B cell (primary cell): Measurements from ENCODE around the gene FBXO34.

Source experiments
- EZH2 ChIP-seq: IDR thresholded peaks from 2 replicates; pipeline ENCODE4 v1.6.1; 2012; ENCODE audit warnings: borderline replicate concordance, low read depth, mild to moderate bottlenecking, moderate library complexity, low read length; ENCODE audit not compliant: insufficient read depth, poor library complexity, severe bottlenecking
- TF ChIP-seq, protein P1 (sequence below): fragments of 200-600 bp; IDR thresholded peaks from one replicate; pipeline ENCODE4 v1.8.0; 2022; ENCODE audit warnings: antibody characterized with exemption, mild to moderate bottlenecking

DNA sequence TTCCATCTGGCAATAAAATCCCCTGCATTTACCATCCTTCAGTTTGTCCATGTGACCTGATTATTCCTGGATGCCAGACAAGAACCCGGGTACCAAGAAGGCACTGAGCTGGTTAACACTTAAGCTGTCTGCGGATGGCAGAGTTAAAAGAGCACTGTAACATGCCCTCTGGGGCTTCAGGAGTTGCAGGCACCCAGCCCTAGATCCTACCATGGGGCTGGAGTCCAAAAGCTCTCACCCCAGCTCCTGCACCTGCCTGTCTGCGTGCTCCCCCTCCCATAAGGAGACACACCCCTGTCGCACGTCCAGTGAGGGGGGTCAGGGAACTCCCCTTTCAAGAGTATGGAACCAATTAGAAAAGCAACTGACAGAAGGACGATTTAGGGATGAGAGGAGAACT lies 14.6 kb upstream of the FBXO34 start:
- TF ChIP-seq, protein P1, sequence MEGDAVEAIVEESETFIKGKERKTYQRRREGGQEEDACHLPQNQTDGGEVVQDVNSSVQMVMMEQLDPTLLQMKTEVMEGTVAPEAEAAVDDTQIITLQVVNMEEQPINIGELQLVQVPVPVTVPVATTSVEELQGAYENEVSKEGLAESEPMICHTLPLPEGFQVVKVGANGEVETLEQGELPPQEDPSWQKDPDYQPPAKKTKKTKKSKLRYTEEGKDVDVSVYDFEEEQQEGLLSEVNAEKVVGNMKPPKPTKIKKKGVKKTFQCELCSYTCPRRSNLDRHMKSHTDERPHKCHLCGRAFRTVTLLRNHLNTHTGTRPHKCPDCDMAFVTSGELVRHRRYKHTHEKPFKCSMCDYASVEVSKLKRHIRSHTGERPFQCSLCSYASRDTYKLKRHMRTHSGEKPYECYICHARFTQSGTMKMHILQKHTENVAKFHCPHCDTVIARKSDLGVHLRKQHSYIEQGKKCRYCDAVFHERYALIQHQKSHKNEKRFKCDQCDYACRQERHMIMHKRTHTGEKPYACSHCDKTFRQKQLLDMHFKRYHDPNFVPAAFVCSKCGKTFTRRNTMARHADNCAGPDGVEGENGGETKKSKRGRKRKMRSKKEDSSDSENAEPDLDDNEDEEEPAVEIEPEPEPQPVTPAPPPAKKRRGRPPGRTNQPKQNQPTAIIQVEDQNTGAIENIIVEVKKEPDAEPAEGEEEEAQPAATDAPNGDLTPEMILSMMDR: no peak
- no peak for TF ChIP-seq EZH2
